GM18907 (cell line): Measurements from ENCODE around the gene B9D1.

Source experiments
- ATAC-seq: cut with Tn5 transposase; IDR thresholded peaks from one replicate; pipeline ENCODE4 v1.9.1; 2021; ENCODE audit warnings: mild to moderate bottlenecking, moderate library complexity; ENCODE audit not compliant: unreplicated experiment

B9D1 gene, protein sequence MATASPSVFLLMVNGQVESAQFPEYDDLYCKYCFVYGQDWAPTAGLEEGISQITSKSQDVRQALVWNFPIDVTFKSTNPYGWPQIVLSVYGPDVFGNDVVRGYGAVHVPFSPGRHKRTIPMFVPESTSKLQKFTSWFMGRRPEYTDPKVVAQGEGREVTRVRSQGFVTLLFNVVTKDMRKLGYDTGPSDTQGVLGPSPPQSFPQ

DNA sequence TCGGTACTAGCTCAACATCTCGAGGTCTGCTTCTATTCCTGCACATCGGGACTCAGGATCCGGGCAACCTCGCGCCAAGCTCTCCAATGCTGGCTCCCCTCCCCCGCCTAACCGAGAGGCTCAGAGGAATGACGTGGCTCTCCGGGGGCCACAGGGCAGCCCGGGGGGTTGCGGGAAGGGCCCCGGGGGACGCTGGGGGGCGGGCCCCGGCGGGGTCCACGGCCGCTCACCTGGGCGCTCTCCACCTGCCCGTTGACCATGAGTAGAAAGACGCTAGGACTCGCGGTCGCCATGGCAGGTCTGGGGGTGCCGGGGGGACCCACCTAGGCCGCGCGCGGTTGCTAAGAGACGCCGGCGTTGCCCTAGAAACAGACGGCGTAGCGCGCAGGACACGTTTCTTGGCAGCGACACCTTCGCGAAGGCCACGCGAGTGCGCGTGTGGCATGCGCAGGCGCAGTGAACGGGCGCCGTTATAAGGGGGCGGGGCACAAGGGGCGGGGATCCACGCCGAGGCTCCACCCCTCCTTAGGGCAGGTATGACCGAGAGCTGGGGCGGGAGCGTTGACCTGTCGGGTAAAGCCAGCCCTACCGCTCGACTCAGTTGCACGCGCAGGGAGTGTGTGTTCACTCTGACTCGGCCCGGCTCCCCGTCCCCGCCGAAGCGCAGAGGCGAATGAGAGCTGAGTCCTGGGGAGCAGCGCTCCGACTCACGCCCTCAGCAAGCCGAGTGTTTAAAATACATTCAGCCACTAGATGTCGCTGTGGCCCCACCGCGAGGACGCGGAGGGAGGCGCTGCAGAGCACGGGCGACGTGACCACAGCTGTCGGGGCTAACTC lies at the start of gene B9D1:
B9D1 (minus strand) TSS at position 447 of the 837 bp plus-strand sequence; CDS start at position 293, 154 bp downstream.
- peak; percentile 77 for ATAC-seq

DNA sequence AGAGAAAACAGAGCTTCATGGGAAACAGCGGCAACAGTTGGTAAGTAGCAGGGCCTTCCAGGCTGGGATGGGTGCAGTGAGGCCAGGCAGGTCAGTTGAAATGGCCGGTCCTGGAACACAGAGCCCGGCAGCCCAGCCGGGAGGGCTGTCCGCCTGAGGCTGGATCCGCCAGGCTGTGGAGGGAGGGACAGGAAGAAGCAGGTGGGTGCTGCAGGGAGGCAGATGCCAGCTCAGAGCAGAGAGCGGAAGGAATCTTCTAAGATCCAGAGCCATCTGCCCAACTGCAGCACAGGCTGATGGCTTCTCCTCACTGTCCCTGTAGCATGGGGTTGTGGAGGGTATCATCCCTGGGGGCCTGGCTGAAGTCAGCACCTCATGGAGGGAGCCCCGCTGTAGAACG lies 49.1 kb upstream of the B9D1 start:
- no peak for ATAC-seq

DNA sequence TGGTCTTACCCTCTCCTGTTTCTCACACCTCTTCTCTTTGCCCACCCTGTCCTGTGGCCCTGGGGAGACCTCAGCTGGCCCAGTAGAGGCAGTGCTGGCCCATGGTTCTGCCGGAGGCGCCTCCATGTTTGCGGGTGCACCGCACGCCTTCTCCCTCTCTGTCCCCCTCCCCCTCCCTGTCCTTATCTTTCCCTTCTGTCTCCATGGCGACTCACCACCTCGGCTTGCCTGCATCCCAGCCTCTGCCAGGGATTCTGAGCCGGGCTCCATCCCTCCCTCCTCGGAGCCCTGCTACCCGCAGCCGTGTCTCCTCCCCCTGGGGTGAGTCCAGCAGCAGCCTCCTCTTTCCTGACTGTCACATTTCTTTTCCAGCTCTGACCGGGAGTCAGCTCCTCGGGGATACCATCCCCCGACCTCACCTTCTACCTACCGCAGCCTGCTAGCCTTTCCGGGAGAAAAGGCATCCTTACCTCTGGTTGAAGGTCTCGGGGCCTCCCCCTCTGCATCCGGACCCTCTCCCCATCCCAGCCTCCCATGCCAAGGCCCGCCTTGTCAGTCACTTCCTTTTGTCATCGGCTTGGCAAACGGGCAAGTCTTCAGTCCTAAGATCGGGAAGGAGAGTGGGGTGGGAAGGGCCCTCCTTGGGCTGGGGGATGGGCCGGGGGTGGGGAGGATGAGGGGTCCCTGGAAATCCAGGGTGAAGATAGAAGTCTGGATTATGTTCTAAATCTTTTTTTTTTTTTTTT lies 48.5 kb upstream of the B9D1 start, which contains the start of gene RNF112:
RNF112 (plus strand) TSS at position 358 of the 746 bp plus-strand sequence; CDS start at position 535, 177 bp downstream.
- no peak for ATAC-seq

DNA sequence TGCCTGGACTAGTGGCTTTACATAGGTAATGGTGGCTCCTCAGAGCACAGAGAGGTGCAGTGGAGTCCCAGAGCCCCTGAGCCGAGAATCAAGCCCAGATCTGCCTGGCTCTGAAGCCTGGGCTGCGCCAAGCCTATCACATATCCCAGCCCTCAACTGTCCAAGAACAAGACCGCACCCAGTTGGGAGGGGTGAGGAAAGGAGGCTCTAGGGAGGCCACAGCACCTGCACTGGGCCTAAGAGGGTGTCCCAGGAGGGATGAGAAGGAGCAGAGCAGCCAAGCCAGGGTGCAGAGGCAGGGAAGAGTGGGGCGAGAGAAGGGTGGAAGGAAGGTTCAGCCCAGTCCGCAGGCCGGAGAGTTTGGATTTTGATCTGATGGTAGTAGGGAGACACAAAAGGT lies 47.6 kb upstream of the B9D1 start:
- ATAC-seq, result no peak

DNA sequence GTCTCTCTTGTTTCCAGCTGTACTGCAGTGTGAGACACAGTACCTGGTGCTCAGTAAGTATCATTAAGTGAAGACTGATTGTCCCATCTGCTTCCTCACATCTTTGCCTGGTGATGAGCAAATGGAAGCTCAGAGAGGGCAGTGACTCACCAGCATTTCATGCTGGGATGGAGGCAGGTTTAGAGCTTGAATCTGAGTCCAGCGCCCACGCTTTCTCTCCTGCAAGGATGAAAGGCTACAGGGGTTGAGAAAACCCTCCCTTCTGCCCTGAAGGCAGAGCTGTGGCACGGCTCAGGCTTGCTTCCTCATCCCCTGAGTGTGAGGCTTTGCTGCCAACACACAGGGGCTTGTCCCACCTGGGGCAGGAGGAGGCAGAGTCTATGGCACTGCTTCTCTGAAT lies 47.0 kb upstream of the B9D1 start:
- no peak for ATAC-seq

DNA sequence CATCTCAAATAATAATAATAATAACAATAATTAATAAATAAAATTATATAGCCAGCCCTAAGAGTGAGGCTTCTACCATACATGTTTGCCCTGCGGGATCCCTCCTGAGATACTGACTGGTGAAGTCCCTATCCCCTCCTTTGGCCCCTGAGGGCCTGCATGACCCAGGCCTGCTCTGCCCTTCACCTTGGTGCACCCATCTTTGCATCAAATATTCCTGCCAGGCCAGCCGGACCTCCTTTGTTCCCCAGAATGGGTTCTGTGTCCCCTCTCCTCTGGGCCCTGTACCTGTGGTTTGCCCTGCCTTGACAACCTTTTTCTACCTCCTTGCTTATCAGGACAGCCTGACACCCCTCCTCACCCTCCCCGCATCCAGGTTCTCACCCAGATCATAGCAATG lies 46.5 kb upstream of the B9D1 start:
- ATAC-seq, result no peak

DNA sequence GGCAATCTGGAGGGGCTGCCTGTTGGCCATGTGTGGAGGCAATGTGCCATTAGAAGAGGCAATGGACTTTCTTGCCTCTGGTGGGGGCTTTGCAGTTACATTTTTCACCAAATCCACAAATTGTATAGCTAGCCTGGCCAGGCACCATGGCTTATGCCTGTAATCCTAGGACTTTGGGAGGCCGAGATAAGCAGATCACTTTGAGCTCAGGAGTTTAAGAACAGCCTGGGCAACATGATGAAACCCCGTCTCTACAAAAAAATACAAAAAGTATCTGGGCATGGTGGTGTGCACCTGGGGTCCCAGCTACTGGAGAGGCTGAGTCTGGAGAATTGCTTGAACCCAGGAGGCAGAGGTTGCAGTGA lies 45.8 kb upstream of the B9D1 start:
- no peak for ATAC-seq

DNA sequence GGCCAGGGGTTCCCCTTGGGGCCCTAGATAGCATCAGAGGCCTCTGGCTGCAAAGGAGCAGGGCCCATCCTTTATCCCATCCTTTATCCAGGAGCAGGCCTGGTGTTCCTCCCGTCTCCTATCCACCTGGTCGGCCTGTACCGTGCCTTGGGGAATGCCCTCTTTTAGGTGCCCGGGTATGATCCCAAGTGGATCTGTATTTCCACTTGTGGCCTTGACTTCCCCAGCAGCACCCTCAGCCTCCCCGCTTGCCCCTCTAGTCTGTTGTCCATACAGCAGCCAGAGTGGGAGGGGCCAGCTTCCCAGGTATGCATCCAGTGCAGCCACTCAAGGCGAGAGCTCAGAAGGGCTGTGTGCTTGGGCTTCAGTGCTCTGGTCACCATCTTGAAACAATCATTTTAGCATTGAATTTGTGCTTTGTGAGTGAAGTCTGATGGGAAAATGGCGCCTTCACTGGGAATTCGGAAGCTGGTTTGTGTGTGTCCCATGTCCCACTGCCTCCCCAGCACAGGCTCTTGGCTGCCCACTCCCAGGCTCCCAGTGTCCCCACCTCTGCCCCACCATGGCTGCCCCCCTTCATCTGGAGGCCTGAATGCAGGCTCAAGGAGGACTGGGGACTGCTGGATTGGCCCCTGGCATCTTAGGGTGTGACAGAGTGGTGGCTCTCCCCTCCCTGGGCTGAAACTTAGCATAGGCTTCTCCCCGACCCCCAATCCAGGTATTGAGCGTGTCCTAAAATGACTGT lies 45.2 kb upstream of the B9D1 start:
- no peak for ATAC-seq

DNA sequence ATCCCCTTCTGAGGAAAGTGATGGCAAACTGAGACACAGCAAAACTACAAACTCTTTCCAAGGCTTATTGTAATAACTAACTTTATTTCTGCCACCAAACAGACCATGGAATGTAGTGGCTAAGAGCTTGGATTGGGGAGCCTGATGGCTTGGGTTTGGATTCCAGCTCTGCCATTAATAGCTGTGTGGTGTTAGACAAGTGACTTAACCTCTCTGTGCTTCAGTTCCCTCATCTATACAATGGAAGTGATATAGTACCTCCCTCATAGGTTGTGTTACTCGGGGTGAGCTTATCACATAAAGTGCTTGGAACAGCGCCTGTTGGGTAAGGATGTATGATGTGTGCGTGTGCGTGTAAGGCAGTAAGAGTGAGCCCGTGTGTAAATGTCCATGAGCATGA lies 42.6 kb upstream of the B9D1 start:
- no peak for ATAC-seq

DNA sequence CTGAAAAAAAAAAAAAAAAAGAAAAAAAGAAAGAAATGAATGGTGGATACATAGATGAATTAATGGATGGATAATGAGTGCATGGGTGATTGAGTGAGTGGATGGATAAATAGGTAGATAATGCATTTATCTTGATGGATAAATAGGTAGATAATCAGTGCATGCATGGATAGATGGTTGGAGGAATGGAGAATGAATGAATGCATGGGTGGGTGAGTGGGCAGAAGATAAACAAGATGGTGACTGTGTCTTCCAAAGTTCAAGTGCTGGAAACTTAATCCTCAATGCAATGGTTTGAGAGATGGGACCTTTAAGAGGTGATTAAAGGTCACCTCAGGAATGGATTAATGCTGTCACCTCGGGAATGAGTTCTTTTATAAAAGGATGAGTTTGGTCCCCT lies 41.7 kb upstream of the B9D1 start:
- no peak for ATAC-seq

DNA sequence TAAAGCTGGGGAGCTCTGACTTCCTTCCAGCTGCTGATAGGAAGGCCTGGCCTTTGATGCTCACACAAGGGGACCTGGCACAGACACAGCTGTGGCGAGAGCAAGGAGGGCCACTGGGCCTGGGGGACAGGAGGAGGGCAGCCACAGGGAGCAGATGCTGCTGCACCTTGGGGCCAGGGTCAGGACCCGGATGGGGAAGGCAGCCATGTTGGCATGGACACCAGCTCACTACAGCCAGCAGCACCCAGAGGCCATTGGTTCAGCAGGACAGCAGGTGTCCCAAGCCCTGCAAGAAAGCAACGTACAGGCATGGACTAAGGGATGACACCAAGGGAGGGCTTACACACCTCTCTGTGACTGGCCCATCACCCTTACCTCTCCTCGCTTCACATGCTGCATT lies 40.5 kb upstream of the B9D1 start:
- ATAC-seq, result no peak

DNA sequence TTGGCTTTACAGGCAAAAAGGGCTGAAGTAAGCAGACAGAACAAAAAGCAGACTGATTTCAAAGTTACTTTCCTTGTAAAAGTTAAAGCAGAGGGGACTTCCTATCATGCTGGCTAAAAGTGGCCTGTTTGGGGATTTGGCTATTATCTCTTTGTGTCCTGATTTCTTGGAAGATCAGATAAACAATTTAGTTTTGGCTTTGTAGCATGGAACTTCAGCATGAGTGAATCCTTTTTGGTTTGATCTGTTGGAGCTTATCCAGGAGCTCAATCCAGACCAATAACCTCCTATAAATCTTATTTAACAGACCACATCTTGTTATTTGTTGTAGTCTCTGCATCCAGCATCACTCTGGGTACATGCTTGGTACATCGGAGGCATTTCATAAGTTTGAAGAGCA lies 39.6 kb upstream of the B9D1 start:
- ATAC-seq, result no peak

DNA sequence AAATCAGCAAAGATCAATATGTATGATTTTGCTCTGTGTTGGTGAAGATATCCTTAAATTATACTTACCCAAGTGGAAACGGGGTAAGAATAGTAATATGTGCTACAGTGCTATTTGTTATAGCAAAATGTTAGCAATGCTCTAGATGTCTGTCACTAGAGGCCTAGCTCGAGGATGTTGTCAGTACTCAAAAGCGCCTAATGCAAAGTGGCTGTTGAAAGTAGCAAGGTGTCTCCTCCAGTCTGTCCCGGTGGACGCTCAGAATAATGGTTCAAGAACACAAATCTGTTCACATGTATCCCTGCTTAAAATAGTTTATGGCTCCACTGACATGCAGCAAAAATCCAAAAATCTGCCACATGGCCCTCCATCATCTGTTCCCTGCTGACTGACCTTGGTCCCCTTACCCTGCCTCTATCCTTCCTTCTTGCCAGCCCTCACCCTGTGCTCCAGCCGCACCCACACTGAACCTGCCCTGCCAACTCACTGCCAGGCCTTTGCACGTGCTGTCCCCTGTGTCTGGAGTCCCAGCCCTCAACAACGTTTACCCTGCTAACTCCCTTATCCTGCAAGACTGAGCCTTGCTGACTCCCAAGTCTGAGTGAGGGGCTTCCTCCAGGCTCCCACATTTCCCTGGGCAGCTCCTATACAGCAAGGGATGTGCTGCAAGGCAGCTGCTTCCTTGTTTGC lies 38.9 kb upstream of the B9D1 start:
- no peak for ATAC-seq

DNA sequence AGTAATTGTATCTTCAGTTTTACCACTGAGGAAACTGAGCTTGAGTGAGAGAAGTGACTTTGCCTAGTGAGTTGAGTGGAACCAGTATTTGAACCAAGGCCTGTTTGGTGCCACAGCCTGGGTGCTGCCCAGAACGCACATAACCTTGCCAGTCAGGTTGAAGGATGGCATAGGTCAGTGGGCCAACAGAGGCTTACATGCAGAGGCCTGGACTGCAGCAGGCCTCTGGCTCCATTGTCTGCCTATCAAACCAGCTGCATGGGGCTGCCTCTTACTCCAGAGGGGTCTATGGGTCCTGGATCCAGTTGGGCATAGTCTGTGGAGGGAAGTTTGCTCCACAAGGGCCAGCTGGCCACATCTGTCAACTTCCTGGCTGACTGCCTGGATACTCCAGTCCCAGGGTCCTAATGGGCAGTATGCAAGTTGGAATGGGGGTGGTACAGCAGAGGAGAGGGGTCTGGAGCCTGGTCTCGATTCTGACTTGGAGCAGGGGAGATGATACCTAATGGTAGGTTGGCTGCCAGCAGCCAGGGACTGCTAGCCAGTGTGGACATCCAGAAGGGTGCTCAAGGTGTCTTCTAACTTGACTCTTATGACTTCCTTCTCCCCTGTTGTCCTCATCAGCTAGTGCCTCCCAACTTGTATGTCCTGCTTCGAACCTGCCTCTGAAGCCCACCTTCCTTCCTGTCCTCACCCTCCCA lies 37.4 kb upstream of the B9D1 start:
- no peak for ATAC-seq

DNA sequence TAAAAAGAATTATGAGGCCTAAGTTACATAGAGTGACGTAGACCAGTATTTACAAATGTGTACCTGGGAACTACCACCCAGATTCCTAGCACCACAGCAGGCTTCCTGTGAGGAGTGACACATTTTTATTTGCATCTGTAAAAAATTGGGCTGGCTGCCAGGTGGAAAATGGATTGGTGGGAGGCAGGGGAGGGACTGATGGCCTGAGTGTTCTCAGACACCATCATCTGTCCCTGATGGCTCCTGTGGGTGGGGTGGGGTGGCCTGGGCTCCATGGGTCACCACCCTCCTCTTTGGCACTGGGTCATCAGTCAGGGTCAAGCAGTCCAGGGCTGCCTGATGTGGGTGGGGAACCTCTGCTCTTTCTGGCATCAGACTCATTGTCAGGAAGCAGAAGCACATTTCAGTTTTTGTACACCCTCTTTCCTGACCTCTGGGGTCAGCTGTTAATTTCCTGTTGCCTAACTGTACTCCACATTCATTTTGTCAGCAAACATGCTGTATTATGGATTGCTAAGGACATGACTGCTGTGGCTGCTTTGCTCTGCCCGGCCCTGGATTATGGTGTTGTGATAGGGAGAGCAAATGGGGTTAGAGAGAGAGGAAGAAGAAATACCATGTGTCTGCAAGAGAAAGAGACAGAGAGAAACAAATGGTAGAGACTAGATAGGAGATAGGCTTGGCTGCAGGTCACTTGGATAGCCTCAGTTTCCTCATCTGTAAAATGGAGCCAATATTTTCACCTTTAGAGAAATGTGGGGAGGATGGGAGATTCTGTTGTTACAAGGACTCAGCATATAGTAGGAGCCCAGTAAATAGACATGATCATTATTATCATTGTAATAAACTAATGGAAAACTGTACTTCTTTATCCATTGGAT lies 36.0 kb upstream of the B9D1 start:
- no peak for ATAC-seq

DNA sequence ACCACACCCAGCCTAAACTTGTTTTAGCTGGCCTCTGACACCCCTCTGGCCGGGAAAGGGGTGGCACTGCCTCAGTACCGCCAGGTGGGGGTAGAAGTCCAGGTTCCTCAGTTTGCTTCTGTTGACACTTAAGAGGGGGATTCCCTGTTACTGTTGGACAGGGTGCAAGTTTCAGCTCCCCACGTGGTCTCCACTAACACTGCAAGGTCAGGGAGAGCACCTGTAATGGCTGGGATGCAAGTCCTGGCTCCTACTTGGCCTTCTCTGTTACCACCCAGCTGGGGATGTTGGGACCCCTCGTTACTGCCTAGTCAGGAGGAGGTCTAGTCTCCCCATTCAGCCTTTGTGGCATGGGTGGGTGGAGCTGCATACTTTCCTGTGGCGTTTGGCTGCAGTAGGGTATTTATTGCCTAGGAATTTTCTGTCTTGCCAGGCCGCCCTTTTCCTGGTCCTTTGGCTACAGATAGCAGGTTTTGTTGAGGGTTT lies 35.1 kb upstream of the B9D1 start:
- ATAC-seq, result no peak

DNA sequence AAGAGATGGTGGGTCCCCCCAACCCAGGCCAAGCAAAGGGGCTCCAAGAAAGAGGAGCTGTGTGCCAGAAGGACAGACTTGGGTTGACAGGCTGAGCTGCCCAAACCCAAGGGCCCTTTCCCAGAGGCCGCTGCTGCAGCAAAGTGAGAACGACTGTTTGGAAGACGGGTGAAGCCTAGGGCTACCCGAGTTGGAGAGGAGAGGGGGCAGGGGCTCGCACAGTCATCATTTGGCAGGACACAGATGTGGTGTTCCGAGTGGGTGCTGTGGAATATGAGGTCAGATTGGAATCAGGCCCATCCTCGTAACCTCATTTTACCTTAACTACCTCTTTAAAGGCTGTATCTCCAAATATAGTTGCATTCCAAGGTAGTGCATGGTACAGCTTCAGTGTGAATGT lies 29.8 kb upstream of the B9D1 start:
- ATAC-seq, result no peak

DNA sequence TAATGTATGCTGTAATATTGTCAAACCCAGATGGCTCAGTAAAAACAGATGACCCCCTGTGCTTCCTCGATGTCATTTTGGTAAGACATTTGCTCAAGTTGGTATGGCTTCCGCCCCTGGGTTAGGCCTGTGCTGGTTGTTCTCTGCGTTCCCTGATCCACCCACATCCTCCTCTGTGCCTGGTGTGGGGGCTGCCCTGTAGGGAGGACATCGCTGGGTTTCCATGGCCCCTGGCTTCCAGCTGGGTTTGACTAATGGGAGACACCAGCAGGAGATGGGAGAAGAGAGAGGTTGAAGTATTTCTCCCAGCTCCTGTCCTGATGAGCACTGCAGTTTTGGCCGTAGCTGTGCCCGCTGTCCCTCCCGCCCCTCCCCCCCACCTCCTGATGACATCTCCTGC lies 28.9 kb upstream of the B9D1 start:
- no peak for ATAC-seq

DNA sequence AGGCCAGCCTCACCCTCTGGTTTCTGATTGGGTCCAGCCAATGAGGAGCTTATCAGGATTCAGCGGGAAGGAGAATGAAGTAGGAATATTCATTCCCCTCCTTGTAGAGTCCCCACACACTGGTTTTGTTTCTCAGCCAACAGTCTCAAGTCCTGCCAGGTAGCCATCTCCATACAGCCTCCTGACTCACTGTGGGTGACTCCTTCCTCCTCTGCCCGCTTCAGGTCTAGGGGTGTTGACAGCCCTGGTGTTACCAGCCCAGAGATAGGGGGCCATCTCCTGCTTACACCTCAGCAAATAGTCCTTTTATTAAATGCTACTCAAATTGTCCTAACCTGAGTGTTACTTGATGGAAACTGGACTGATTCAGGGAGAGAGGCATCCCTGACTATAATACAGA lies 28.4 kb upstream of the B9D1 start:
- ATAC-seq, result no peak
